HG02870 (cell line): ENCODE measurements around the gene NEK11.
"Not testable (repeated sequence)": the region's sequence is repeated elsewhere in the genome, so short reads cannot be mapped to it uniquely, and the experiment has no call there.

Experiments
- ATAC-seq: cut with Tn5 transposase; IDR thresholded peaks from one replicate; pipeline ENCODE4 v1.9.1; 2021; ENCODE audit warnings: mild to moderate bottlenecking, moderate library complexity; ENCODE audit not compliant: unreplicated experiment

The NEK11 gene

GRCh38 chr3:131283862-131284261 lies 257.2 kb downstream of the NEK11 start:
- ATAC-seq = no peak

- no peak for ATAC-seq
Observed at GRCh38 chr3:131284302-131284701, 257.6 kb downstream of the NEK11 start.

DNA sequence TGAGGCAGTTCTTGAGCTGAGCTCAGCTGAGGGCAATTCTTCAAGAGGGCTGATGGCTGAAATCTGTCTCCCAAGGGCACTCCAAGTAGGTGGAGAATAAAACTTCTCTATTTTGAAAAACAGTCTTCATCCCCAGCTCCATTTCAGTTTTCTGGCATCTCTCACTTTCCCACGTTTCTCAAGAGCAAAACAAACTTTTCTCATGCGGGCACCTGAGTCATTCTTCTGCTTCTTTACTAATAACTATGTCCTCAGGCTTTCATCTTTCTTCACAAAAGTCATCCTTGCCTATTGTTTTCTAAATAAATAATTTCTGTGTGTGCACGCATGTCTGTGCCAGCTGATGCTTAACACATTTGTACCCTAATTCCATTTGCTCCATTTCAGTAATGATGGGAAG lies 258.8 kb downstream of the NEK11 start:
- no peak for ATAC-seq

DNA sequence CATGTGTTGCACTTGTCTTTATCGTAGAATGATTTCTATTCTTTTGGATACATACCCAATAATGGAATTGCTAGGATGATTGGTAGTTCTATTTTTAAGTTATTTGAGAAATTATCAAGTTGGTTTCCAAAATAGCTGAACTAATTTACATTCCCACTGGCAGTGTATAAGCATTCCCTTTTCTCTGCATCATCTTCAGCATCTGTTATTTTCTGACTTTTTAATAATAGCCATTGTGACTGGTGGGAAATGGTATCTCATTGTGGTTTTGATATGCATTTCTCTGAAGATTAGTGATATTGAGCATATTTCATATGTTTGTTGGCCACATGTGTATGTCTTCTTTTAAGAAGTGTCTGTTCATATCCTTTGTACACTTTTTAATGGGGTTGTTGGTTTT lies 273.2 kb downstream of the NEK11 start:
- ATAC-seq = no peak

DNA sequence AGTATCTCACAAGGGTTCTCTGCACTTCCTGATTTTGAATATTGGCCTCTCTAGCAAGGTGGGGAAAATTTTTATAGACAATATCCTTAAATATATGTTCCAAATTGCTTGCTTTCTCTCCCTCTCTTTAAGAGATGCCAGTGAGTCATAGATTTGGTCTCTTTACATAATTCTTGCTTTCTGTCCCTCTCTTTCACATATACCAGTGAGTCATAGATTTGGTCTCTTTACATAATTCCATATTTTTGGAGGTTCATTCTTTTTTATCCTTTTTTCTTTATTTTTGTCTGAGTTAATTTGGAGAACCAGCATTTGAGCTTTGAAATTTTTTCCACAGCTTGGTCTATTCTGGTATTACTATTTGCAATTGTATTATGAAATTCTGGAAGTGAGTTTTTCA lies 277.2 kb downstream of the NEK11 start:
- no peak for ATAC-seq

- ATAC-seq = no peak
Observed at GRCh38 chr3:131304890-131305289, 278.2 kb downstream of the NEK11 start.

GRCh38 chr3:131306242-131306641 lies 279.6 kb downstream of the NEK11 start:
- peak; percentile 45 for ATAC-seq

DNA sequence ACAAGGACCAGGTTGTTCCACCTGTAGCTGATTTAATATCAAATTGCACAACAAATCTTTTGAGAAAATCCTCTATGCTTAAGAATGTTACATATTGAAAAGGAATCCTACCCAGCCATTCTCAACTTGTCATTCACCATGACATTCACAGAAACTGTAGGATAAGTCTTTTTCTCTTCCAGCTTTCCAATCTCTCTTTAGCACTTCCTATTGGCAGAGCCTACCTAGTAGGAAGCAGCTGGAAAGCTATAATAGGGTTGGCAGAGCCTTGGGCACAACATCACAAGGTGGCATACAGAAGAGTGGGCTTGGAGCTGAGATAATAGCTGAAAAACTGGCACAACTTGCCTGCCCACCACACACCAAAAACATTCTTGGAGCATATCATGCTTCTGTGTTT lies 287.6 kb downstream of the NEK11 start:
- no peak for ATAC-seq

DNA sequence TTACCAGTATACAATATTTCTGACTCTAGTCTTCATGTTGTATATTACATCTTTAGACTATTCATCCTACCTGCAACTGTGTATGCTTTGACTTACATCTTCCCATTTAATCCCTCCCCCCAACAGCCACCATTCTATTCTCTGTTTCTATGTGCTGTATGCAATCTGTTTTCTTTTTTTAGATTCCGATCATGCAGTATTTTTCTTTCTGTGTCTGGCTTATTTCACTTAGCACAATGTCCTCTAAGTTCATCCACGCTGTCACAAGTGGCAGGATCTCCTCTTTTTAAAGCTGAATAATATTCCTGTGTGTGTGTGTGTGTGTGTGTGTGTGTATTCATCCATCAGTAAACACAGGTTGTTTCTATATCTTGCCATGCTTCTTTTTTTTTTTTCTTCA lies 288.5 kb downstream of the NEK11 start:
- no peak for ATAC-seq

DNA sequence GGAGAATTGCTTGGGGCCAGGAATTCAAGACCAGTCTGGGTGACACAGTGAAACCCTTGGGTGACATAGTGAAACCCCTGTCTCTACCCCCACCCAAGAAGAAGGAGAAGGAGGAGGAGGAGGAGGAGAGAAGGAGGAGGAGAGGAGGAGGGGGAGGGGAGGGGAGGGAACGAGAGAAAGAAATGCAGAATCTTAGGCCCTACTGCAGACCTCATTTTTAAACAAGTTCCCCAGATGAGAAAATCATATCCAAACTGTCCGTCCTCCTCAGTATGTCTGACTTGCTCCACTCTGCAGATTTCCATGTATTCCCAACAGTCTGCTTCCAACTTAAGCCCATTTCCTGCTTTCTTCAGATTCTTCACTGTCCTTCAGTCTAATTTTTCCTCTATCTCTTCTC lies 291.0 kb downstream of the NEK11 start:
- ATAC-seq = no peak

GRCh38 chr3:131323014-131323413 lies 296.3 kb downstream of the NEK11 start:
- no peak for ATAC-seq

- ATAC-seq = no peak
Observed at GRCh38 chr3:131323792-131324191, 297.1 kb downstream of the NEK11 start.

DNA sequence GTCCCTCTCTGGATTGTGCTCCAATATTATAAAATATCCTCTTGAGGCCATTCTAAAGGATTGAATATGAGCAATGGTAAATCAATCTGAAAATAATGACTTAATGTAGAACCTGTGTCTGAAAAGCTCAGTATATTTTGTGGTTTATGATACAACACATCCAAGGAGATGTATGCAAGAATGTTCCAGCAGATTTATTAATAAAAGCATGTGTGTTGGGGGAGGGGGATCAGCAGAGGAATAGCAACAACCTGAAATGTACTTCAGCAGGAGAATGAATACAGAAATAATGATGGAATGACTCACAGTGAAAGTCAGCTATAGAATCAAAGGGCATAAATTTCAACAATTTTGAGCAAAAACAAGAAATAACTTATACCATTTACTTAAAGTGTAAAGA lies 298.2 kb downstream of the NEK11 start:
- ATAC-seq = no peak

GRCh38 chr3:131326307-131326706 lies 299.6 kb downstream of the NEK11 start:
- ATAC-seq = no peak

GRCh38 chr3:131328721-131329120 lies 302.0 kb downstream of the NEK11 start:
- ATAC-seq = no peak

DNA sequence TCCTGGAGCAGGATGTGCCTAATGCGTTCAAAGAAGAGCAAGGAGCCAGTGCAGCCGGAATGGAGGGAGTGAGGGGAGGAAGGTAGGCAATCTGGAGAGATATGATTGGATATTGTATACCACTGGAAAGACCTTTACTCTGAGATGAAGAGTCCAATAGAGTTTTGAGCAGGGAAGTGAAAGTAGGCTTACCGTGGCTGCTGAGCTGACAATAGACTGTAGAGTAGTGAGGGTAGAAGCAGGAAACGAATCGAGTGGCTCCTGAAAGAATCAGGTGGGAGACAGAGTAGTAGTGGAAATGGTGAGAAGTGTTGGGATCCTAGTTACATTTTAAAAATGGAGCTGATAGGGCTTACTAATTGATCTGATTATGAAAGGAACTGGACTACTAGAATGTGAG lies 303.1 kb downstream of the NEK11 start:
- no peak for ATAC-seq

GRCh38 chr3:131331456-131332085 lies 304.9 kb downstream of the NEK11 start:
- not testable (repeated sequence) for ATAC-seq

DNA sequence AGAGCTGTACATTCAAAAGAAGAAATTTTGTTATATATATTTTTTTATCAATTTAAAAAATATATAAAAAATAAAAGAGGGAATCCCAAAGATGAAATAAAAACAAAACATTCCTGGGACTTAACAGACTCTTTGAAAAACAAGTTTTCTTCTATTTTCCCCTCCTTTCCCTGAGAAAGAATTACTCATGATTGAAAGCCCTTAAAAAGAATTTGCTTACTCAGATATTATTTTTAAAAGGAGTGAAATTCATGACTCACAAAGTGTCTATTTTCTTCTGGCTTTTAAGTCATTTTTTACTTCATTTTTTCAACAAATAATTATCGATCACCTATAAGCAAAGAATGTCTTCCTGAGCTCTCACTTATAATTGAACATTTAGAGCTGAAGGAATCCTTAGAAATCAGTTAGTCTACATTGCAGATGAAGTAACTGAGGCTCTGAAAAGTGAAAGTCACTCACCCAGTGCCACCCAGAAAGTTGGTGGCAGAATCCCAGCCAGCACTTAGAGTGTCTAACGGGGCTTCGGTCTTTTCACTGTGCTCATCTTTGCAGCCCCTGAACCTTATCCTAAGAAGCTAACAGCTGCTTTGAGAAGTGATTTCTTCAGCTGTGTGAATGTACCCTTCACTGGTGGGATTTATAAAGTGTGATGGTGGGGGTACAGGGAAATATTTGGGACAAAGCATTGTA lies 312.4 kb downstream of the NEK11 start:
- ATAC-seq = no peak

GRCh38 chr3:131341761-131342160 lies 315.1 kb downstream of the NEK11 start:
- ATAC-seq = no peak

- no peak for ATAC-seq
Observed at GRCh38 chr3:131348911-131349310, 322.2 kb downstream of the NEK11 start.

DNA sequence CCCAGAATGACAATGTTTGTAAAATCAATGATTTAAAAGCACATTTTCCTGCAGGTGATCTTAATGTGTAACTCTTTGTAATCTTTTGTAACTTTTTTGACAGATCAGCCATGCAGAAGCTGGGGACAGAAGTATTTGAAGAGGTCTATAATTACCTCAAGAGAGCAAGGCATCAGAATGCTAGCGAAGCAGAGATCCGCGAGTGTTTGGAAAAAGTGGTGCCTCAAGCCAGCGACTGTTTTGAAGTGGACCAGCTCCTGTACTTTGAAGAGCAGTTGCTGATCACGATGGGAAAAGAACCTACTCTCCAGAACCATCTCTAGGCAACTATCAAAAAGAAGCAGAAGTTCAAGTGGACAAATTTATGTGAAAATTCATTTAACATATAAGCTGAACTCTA lies 322.8 kb downstream of the NEK11 start:
- ATAC-seq = no peak

- no peak for ATAC-seq
Observed at GRCh38 chr3:131349946-131350347, 323.3 kb downstream of the NEK11 start.

GRCh38 chr3:131350506-131350905 lies 323.8 kb downstream of the NEK11 start:
- ATAC-seq = no peak
